Gastroesophageal sphincter (tissue), 4 donors: ENCODE data around the gene KCNK2. TPM values are rescaled to one million over a fixed set of nuclear protein-coding genes. Genes with fewer than 3 reads are reported as not detected.
"Not testable (repeated sequence)": the region's sequence is repeated elsewhere in the genome, so short reads cannot be mapped to it uniquely, and the experiment has no call there.

Experiments used
- ATAC-seq: fragments of 150-250 bp; one replicate; pipeline ENCODE4 v1.9.1; 2016; ENCODE audit warnings: mild to moderate bottlenecking, moderate library complexity
- H3K27ac ChIP-seq, 4 donors: fragments of 200-600 bp; sonication (generic) in 3 of 4; 1 replicate in 3 of 4; 2 replicates in 1 of 4; pipeline ENCODE4 v1.5.1; 2016 to 2019
- H3K27me3 ChIP-seq: fragments of 200-600 bp; sonication (generic); one replicate; pipeline ENCODE4 v1.5.1; 2019
- H3K36me3 ChIP-seq, 2 donors: fragments of 200-600 bp; sonication (generic); one replicate each; pipeline ENCODE4 v1.5.1; 2019; ENCODE audit warnings: control low read depth in 1 of 2
- H3K4me1 ChIP-seq, 3 donors: fragments of 200-600 bp; sonication (generic); 1 replicate in 2 of 3; 2 replicates in 1 of 3; pipeline ENCODE4 v1.5.1; 2016 to 2019; ENCODE audit warnings: control low read depth in 2 of 3
- H3K4me3 ChIP-seq, 2 donors: fragments of 200-600 bp; sonication (generic); one replicate each; pipeline ENCODE4 v1.5.1; 2019; ENCODE audit warnings: mild to moderate bottlenecking in 1 of 2, moderate library complexity in 1 of 2
- H3K9me3 ChIP-seq, 3 donors: fragments of 200-600 bp; sonication (generic); one replicate each; pipeline ENCODE4 v1.5.1; 2017 to 2019; ENCODE audit warnings: control low read depth in 2 of 3
- EP300 ChIP-seq: sonication (generic); formaldehyde crosslinking; IDR thresholded peaks from one replicate; pipeline ENCODE4 v1.6.1; 2017; ENCODE audit warnings: antibody characterized with exemption, mild to moderate bottlenecking
- POLR2A ChIP-seq, 2 donors: fragments of 450-650 bp; IDR thresholded peaks; one replicate each; pipeline ENCODE4 v1.6.1; 2017; ENCODE audit warnings: antibody characterized with exemption in 2 of 2, mild to moderate bottlenecking in 2 of 2, moderate library complexity in 1 of 2
- POLR2AphosphoS5 ChIP-seq: sonication (generic); formaldehyde crosslinking; IDR thresholded peaks from one replicate; pipeline ENCODE4 v1.6.1; 2017; ENCODE audit warnings: antibody characterized with exemption
- WGBS, 2 donors: methylation state at CpG; one replicate each; pipeline ENCODE4 v1.1.5; 2018; ENCODE audit warnings: low coverage in 1 of 2; 5-methylcytosine and 5-hydroxymethylcytosine counted together
- total RNA-seq, 4 donors: library from RNA; depleted of rRNA; stranded (reverse); fragments of >200 nt; gene quantifications; one replicate each; pipeline ENCODE4 v1.1.0, GENCODE V29; 2016
- TF ChIP-seq, protein P1 (sequence below), 4 experiments: fragments of 200-600 bp in 2 of 4; fragments of 450-650 bp in 2 of 4; sonication (generic) in 1 of 4; IDR thresholded peaks; one replicate each; pipeline ENCODE4 v1.5.1; 2017 to 2019; ENCODE audit warnings: antibody characterized with exemption in 4 of 4, mild to moderate bottlenecking in 2 of 4, moderate library complexity in 2 of 4

The KCNK2 gene
- total RNA-seq, 4 donors from 2014 or later: 1.1 to 3.7 (median 1.6) TPM

GRCh38 chr1:215147024-215147423 is 64.5 kb downstream of the KCNK2 start:
- no peaks in the 10 kb centered on the region for H3K4me1 ChIP-seq
- 83 to 87% methylated on average over 3 of the region's 3 CpGs for WGBS, 2 donors
- ATAC-seq: no peak
- H3K4me3 ChIP-seq: no peak overlapping the region
- no peaks in the 10 kb centered on the region for H3K36me3 ChIP-seq
- TF ChIP-seq, protein P1, sequence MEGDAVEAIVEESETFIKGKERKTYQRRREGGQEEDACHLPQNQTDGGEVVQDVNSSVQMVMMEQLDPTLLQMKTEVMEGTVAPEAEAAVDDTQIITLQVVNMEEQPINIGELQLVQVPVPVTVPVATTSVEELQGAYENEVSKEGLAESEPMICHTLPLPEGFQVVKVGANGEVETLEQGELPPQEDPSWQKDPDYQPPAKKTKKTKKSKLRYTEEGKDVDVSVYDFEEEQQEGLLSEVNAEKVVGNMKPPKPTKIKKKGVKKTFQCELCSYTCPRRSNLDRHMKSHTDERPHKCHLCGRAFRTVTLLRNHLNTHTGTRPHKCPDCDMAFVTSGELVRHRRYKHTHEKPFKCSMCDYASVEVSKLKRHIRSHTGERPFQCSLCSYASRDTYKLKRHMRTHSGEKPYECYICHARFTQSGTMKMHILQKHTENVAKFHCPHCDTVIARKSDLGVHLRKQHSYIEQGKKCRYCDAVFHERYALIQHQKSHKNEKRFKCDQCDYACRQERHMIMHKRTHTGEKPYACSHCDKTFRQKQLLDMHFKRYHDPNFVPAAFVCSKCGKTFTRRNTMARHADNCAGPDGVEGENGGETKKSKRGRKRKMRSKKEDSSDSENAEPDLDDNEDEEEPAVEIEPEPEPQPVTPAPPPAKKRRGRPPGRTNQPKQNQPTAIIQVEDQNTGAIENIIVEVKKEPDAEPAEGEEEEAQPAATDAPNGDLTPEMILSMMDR (IDR thresholded peaks at IDR 0.05): no peak
- TF ChIP-seq POLR2AphosphoS5 (no peak), POLR2A (IDR thresholded peaks at IDR 0.05) (no peak), EP300 (no peak)
- H3K27me3 ChIP-seq: no peaks in the 10 kb centered on the region
- H3K27ac ChIP-seq: no peak overlapping the region
- peaks cover 0 to 11% (median 0%) of the 10 kb centered on the region in 3 donors for H3K9me3 ChIP-seq

GRCh38 chr1:215151841-215152549 is 69.5 kb downstream of the KCNK2 start:
- no peak overlapping the region for H3K4me3 ChIP-seq
- H3K27me3 ChIP-seq: no peaks in the 10 kb centered on the region
- H3K36me3 ChIP-seq: no peaks in the 10 kb centered on the region
- WGBS, 2 donors: 65 to 79% methylated on average over 2 of the region's 2 CpGs
- TF ChIP-seq POLR2A (IDR thresholded peaks at IDR 0.05) (no peak), EP300 (no peak), POLR2AphosphoS5 (no peak)
- TF ChIP-seq, protein P1 (IDR thresholded peaks at IDR 0.05): no peak
- H3K9me3 ChIP-seq: no peaks in the 10 kb centered on the region
- H3K27ac ChIP-seq: no peak overlapping the region
- no peaks in the 10 kb centered on the region for H3K4me1 ChIP-seq
- ATAC-seq: no peak

DNA sequence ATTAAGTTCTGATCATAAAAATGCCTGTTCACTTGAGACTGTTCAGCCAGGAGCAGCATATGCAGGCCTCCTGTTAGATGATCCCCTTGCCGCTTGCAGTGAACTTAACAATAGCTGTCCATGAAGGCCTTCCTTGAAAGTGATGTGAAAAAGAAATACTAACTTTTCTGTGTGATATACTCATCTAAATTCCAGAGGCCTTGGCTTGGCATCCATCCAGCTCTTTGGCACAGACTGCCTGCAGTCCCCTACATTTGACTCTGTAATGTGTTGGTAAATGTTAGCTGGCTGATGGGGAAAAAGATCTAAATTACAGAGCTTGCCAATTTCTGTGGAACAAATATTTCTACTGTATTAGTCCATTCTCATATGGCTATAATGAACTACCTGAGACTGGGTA is 73.7 kb downstream of the KCNK2 start:
- Histone ChIP-seq H3K4me1 (no peaks in the 10 kb centered on the region), H3K27ac (no peak overlapping the region), H3K36me3 (no peaks in the 10 kb centered on the region), H3K9me3 (no peaks in the 10 kb centered on the region), H3K4me3 (no peak overlapping the region), H3K27me3 (no peaks in the 10 kb centered on the region)
- WGBS, 2 donors: 57 to 67% methylated on average over 1 of the region's 1 CpG
- no peak for ATAC-seq
- TF ChIP-seq POLR2AphosphoS5: no peak
- no peak for TF ChIP-seq POLR2A (IDR thresholded peaks at IDR 0.05)
- TF ChIP-seq EP300: no peak
- TF ChIP-seq, protein P1 (IDR thresholded peaks at IDR 0.05): no peak

DNA sequence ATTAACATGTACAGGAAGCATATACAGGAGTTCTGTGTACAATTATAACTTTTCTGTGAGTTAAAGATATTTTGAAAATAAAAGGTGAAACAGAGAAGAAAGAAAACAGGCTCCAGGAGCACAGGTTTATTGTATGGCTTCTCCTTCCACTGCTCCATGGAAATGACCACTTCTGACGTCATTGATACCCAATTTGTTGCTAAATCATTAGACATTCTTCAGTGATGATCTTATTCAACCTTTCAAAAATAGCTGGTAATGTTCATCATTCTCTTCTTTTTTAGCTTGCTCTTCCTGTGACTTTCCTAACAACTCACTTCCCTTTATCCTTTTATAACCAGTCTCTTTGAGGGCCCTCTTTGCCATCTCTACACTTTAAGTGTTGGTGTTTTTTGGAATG is 77.8 kb downstream of the KCNK2 start:
- Histone ChIP-seq H3K9me3 (peaks cover 0 to 7% (median 0%) of the 10 kb centered on the region in 3 donors), H3K4me1 (no peaks in the 10 kb centered on the region), H3K27me3 (no peaks in the 10 kb centered on the region), H3K36me3 (no peaks in the 10 kb centered on the region), H3K27ac (no peak overlapping the region), H3K4me3 (no peak overlapping the region)
- WGBS, 2 donors: 59 to 73% methylated on average over 1 of the region's 1 CpG
- no peak for ATAC-seq
- TF ChIP-seq, protein P1 (IDR thresholded peaks at IDR 0.05): no peak
- TF ChIP-seq EP300 (no peak), POLR2A (IDR thresholded peaks at IDR 0.05) (no peak), POLR2AphosphoS5 (no peak)

DNA sequence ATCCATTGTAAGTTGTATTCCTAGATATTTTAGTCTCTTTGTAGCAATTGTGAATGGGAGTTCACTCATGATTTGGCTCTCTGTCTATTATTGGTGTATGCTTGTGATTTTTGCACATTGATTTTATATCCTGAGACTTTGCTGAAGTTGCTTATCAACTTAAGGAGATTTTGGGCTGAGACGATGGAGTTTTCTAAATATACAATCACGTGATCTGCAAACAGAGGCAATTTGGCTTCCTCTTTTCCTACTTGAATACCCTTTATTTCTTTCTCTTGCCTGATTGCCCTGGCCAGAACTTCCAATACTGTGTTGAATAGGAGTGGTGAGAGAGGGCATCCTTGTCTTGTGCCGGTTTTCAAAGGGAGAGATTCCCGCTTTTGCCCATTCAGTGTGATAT is 80.6 kb downstream of the KCNK2 start:
- WGBS, 2 donors: 87 to 88% methylated on average over 4 of the region's 4 CpGs
- not testable (repeated sequence) for H3K4me3 ChIP-seq, ATAC-seq

More for the DNA sequence above, 80.6 kb downstream of the KCNK2 start:
- not testable (repeated sequence) for H3K36me3 ChIP-seq, H3K9me3 ChIP-seq, H3K27me3 ChIP-seq, H3K4me1 ChIP-seq, H3K27ac ChIP-seq
